ENCODE results near the gene SCPEP1. TPM values are rescaled to one million over a fixed set of nuclear protein-coding genes. Genes with fewer than 3 reads are reported as not detected.
"Not testable (repeated sequence)": the region's sequence is repeated elsewhere in the genome, so short reads cannot be mapped to it uniquely, and the experiment has no call there.

Gene SCPEP1
- 59.6 and 71.6 TPM in 2 replicates for total RNA-seq
- polyA plus RNA-seq (2012) = 92.6 TPM

GRCh38 chr17:56977673-56978395, at the start of gene SCPEP1:
Gene SCPEP1 (plus strand): TSS chr17:56978131. CDS start chr17:56978160, 29 bp downstream.
- DNase-seq (ENCODE audit: low read depth) = peak; percentile 82

- DNase-seq (ENCODE audit: low read depth) = no peak
Observed at GRCh38 chr17:56928586-56928985, 49.3 kb upstream of the SCPEP1 start.

- no peak for DNase-seq (ENCODE audit: low read depth)
Observed at GRCh38 chr17:56929362-56929969, 48.5 kb upstream of the SCPEP1 start.

GRCh38 chr17:56930739-56931337, 47.1 kb upstream of the SCPEP1 start:
- DNase-seq (ENCODE audit: low read depth) = no peak

GRCh38 chr17:56933151-56933745, 44.7 kb upstream of the SCPEP1 start:
- DNase-seq (ENCODE audit: low read depth) = no peak

- DNase-seq (ENCODE audit: low read depth) = peak; percentile 69
Observed at GRCh38 chr17:56933868-56934267, 44.1 kb upstream of the SCPEP1 start.

GRCh38 chr17:56934280-56934679, 43.7 kb upstream of the SCPEP1 start:
- peak; percentile 39 for DNase-seq (ENCODE audit: low read depth)

- DNase-seq (ENCODE audit: low read depth) = no peak
Observed at GRCh38 chr17:56935461-56935860, 42.5 kb upstream of the SCPEP1 start.

- DNase-seq (ENCODE audit: low read depth) = no peak
Observed at GRCh38 chr17:56936697-56937322, 41.1 kb upstream of the SCPEP1 start.

GRCh38 chr17:56937687-56938086, 40.2 kb upstream of the SCPEP1 start:
- no peak for DNase-seq (ENCODE audit: low read depth)

GRCh38 chr17:56938206-56938605, 39.7 kb upstream of the SCPEP1 start:
- not testable (repeated sequence) for DNase-seq (ENCODE audit: low read depth)

GRCh38 chr17:56939869-56940484, 38.0 kb upstream of the SCPEP1 start:
- DNase-seq (ENCODE audit: low read depth) = peak; percentile 72

- no peak for DNase-seq (ENCODE audit: low read depth)
Observed at GRCh38 chr17:56943505-56944125, 34.3 kb upstream of the SCPEP1 start.

- DNase-seq (ENCODE audit: low read depth) = no peak
Observed at GRCh38 chr17:56945938-56946505, 31.9 kb upstream of the SCPEP1 start.

GRCh38 chr17:56947741-56948140, 30.2 kb upstream of the SCPEP1 start:
- no peak for DNase-seq (ENCODE audit: low read depth)

- no peak for DNase-seq (ENCODE audit: low read depth)
Observed at GRCh38 chr17:56948491-56948890, 29.4 kb upstream of the SCPEP1 start.

- DNase-seq (ENCODE audit: low read depth) = no peak
Observed at GRCh38 chr17:56949595-56949994, 28.3 kb upstream of the SCPEP1 start.

GRCh38 chr17:56956992-56957391, 20.9 kb upstream of the SCPEP1 start:
- DNase-seq (ENCODE audit: low read depth) = no peak

- DNase-seq (ENCODE audit: low read depth) = peak; percentile 94
Observed at GRCh38 chr17:56960596-56961538, 17.1 kb upstream of the SCPEP1 start, which contains the start of gene COIL. Gene COIL (minus strand): TSS chr17:56961050. CDS start chr17:56961019, 31 bp downstream.
